Activated T-cell treated with anti-CD3 and anti-CD28 coated beads, Interleukin-2, amount 50 U/mL, for 72 hours (primary cell): ENCODE measurements around the gene NUFIP2. TPM values are rescaled to one million over a fixed set of nuclear protein-coding genes. Genes with fewer than 3 reads are reported as not detected.
"Not testable (repeated sequence)": the region's sequence is repeated elsewhere in the genome, so short reads cannot be mapped to it uniquely, and the experiment has no call there.

Experiments
- ATAC-seq, 2 donors: fragments of 150-1000 bp; cut with Tn5 transposase; replicated peaks in 1 of 2; 2 replicates each; pipeline ENCODE4 v1.10.0; 2021; ENCODE audit warnings: moderate library complexity in 2 of 2, mild to moderate bottlenecking in 1 of 2
- DNase-seq, 2 donors: peaks; one replicate each; pipeline ENCODE4 v3.0.0; 2021 to 2022; ENCODE audit warnings: mixed read lengths in 1 of 2
- H3K27ac Mint-ChIP-seq: one replicate; pipeline ENCODE4 v1.8.0; 2022; ENCODE audit warnings: mild to moderate bottlenecking, moderate library complexity, mixed read lengths
- H3K27me3 Mint-ChIP-seq: one replicate; pipeline ENCODE4 v1.8.0; 2022; ENCODE audit warnings: low read depth, mixed read lengths
- H3K36me3 Mint-ChIP-seq, 2 donors: one replicate each; pipeline ENCODE4 v1.8.0; 2022; ENCODE audit warnings: mixed read lengths in 2 of 2, mild to moderate bottlenecking in 1 of 2; ENCODE audit not compliant: insufficient read depth in 2 of 2
- H3K4me1 Mint-ChIP-seq: one replicate; pipeline ENCODE4 v1.8.0; 2022; ENCODE audit warnings: low read depth, mixed read lengths
- H3K4me3 Mint-ChIP-seq, 2 donors: one replicate each; pipeline ENCODE4 v1.8.0; 2022; ENCODE audit warnings: mild to moderate bottlenecking in 2 of 2, mixed read lengths in 2 of 2, moderate library complexity in 2 of 2
- H3K9me3 Mint-ChIP-seq, 2 donors: one replicate each; pipeline ENCODE4 v1.8.0; 2022; ENCODE audit warnings: mixed read lengths in 2 of 2
- total RNA-seq, 2 donors: library from RNA; stranded (reverse); gene quantifications; one replicate each; pipeline ENCODE4 v1.2.3, GENCODE V29; 2022

NUFIP2 gene
- 10 to 100 TPM; 72.9 to 74.3 TPM for total RNA-seq

- peak within 1 kb of the TSS; percentile 96 to 98 for H3K4me3 Mint-ChIP-seq
- peak within 1 kb of the TSS; percentile 99 for H3K27ac Mint-ChIP-seq
- peak; percentile 91 for ATAC-seq
- DNase-seq = peak; percentile 98 to 99
- H3K4me1 Mint-ChIP-seq = peaks cover 44% of the 10 kb centered on the region
- H3K9me3 Mint-ChIP-seq = no peaks in the 10 kb centered on the region
- no peaks in the 10 kb centered on the region for H3K27me3 Mint-ChIP-seq
- H3K36me3 Mint-ChIP-seq = peaks cover 7 to 18% of the 10 kb centered on the region in 2 donors
Observed at GRCh38 chr17:29293890-29294579, at the start of gene NUFIP2. Gene NUFIP2, minus strand, starts transcription at chr17:29294148. Its CDS starts 89 bp downstream, at chr17:29294059.

GRCh38 chr17:29342158-29342765, 48.3 kb upstream of the NUFIP2 start:
- no peak overlapping the region for H3K4me3 Mint-ChIP-seq
- no peak for ATAC-seq
- H3K4me1 Mint-ChIP-seq = no peaks in the 10 kb centered on the region
- DNase-seq = no peak
- H3K27me3 Mint-ChIP-seq = peaks cover 35% of the 10 kb centered on the region
- H3K9me3 Mint-ChIP-seq = no peaks in the 10 kb centered on the region
- H3K36me3 Mint-ChIP-seq = no peaks in the 10 kb centered on the region
- no peak overlapping the region for H3K27ac Mint-ChIP-seq

GRCh38 chr17:29341726-29342125, 47.8 kb upstream of the NUFIP2 start:
- ATAC-seq (no peak), DNase-seq (no peak)
- Mint-ChIP-seq H3K4me1 (no peaks in the 10 kb centered on the region), H3K4me3 (no peak overlapping the region), H3K36me3 (no peaks in the 10 kb centered on the region), H3K27ac (no peak overlapping the region), H3K9me3 (no peaks in the 10 kb centered on the region), H3K27me3 (peaks cover 35% of the 10 kb centered on the region)

GRCh38 chr17:29339016-29339415, 45.1 kb upstream of the NUFIP2 start:
- peaks cover 25% of the 10 kb centered on the region for H3K27me3 Mint-ChIP-seq
- not testable (repeated sequence) for H3K9me3 Mint-ChIP-seq

GRCh38 chr17:29331708-29332085, 37.7 kb upstream of the NUFIP2 start:
- DNase-seq (no peak), ATAC-seq (no peak)
- H3K27ac Mint-ChIP-seq = no peak overlapping the region
- H3K9me3 Mint-ChIP-seq = no peaks in the 10 kb centered on the region
- no peaks in the 10 kb centered on the region for H3K27me3 Mint-ChIP-seq
- no peaks in the 10 kb centered on the region for H3K4me1 Mint-ChIP-seq
- no peak overlapping the region for H3K4me3 Mint-ChIP-seq
- no peaks in the 10 kb centered on the region for H3K36me3 Mint-ChIP-seq

More at GRCh38 chr17:29339016-29339415, 45.1 kb upstream of the NUFIP2 start:
- H3K4me3 Mint-ChIP-seq, DNase-seq, ATAC-seq, H3K27ac Mint-ChIP-seq, H3K4me1 Mint-ChIP-seq, H3K36me3 Mint-ChIP-seq: not testable (repeated sequence)

- Mint-ChIP-seq H3K4me3 (no peak overlapping the region), H3K36me3 (no peaks in the 10 kb centered on the region)
- no peak for ATAC-seq
Observed at GRCh38 chr17:29331075-29331707, 37.2 kb upstream of the NUFIP2 start.

GRCh38 chr17:29327412-29327811, 33.5 kb upstream of the NUFIP2 start:
- Mint-ChIP-seq H3K27ac (no peak overlapping the region), H3K4me3 (no peak overlapping the region)
- no peak for ATAC-seq

More at GRCh38 chr17:29331075-29331707, 37.2 kb upstream of the NUFIP2 start:
- Mint-ChIP-seq H3K4me1 (no peaks in the 10 kb centered on the region), H3K9me3 (no peaks in the 10 kb centered on the region), H3K27ac (no peak overlapping the region), H3K27me3 (no peaks in the 10 kb centered on the region)
- DNase-seq = no peak

GRCh38 chr17:29326023-29326813, 32.3 kb upstream of the NUFIP2 start:
- Mint-ChIP-seq H3K4me1 (no peaks in the 10 kb centered on the region), H3K9me3 (no peaks in the 10 kb centered on the region), H3K4me3 (no peak overlapping the region), H3K36me3 (no peaks in the 10 kb centered on the region), H3K27ac (no peak overlapping the region), H3K27me3 (no peaks in the 10 kb centered on the region)
- no peak for DNase-seq
- ATAC-seq = no peak

More at GRCh38 chr17:29327412-29327811, 33.5 kb upstream of the NUFIP2 start:
- Mint-ChIP-seq H3K9me3 (no peaks in the 10 kb centered on the region), H3K4me1 (no peaks in the 10 kb centered on the region), H3K27me3 (no peaks in the 10 kb centered on the region), H3K36me3 (no peaks in the 10 kb centered on the region)
- DNase-seq = no peak

- ATAC-seq (no peak), DNase-seq (no peak)
- Mint-ChIP-seq H3K27ac (no peak overlapping the region), H3K27me3 (no peaks in the 10 kb centered on the region), H3K36me3 (no peaks in the 10 kb centered on the region), H3K4me3 (no peak overlapping the region), H3K9me3 (no peaks in the 10 kb centered on the region), H3K4me1 (no peaks in the 10 kb centered on the region)
Observed at GRCh38 chr17:29322363-29322762, 28.4 kb upstream of the NUFIP2 start.

- peaks cover 5% of the 10 kb centered on the region for H3K4me1 Mint-ChIP-seq
- H3K27me3 Mint-ChIP-seq = no peaks in the 10 kb centered on the region
- H3K9me3 Mint-ChIP-seq = no peaks in the 10 kb centered on the region
- no peak for ATAC-seq
- H3K27ac Mint-ChIP-seq = no peak overlapping the region
- H3K36me3 Mint-ChIP-seq = no peaks in the 10 kb centered on the region
- no peak overlapping the region for H3K4me3 Mint-ChIP-seq
- no peak for DNase-seq
Observed at GRCh38 chr17:29303386-29303785, 9.4 kb upstream of the NUFIP2 start.

GRCh38 chr17:29299031-29299430, 5.1 kb upstream of the NUFIP2 start:
- no peaks in the 10 kb centered on the region for H3K9me3 Mint-ChIP-seq
- no peaks in the 10 kb centered on the region for H3K27me3 Mint-ChIP-seq
- DNase-seq (no peak), ATAC-seq (no peak)
- no peak overlapping the region for H3K4me3 Mint-ChIP-seq
- no peak overlapping the region for H3K27ac Mint-ChIP-seq
- peaks cover 0 to 1% of the 10 kb centered on the region in 2 donors for H3K36me3 Mint-ChIP-seq
- peaks cover 13% of the 10 kb centered on the region for H3K4me1 Mint-ChIP-seq

GRCh38 chr17:29295420-29295819, 1.5 kb upstream of the NUFIP2 start:
- Mint-ChIP-seq H3K36me3 (peaks cover 7 to 9% of the 10 kb centered on the region in 2 donors), H3K4me1 (peaks cover 30% of the 10 kb centered on the region), H3K9me3 (no peaks in the 10 kb centered on the region), H3K27ac (no peak overlapping the region), H3K4me3 (peak overlapping the region; percentile 40 to 55), H3K27me3 (no peaks in the 10 kb centered on the region)
- DNase-seq = no peak
- ATAC-seq = no peak

- no peak for ATAC-seq
- no peak for DNase-seq
- H3K4me3 Mint-ChIP-seq = peak overlapping the region; percentile 96 to 98
- H3K9me3 Mint-ChIP-seq = no peaks in the 10 kb centered on the region
- H3K4me1 Mint-ChIP-seq = peaks cover 39% of the 10 kb centered on the region
- peaks cover 7 to 12% of the 10 kb centered on the region in 2 donors for H3K36me3 Mint-ChIP-seq
- peak overlapping the region; percentile 99 for H3K27ac Mint-ChIP-seq
- H3K27me3 Mint-ChIP-seq = no peaks in the 10 kb centered on the region
Observed at GRCh38 chr17:29294580-29294900, 592 bp upstream of the NUFIP2 start.
